Progenitor cell of endocrine pancreas (in vitro differentiated cells): Measurements from ENCODE around the gene NMUR1. TPM values are rescaled to one million over a fixed set of nuclear protein-coding genes. Genes with fewer than 3 reads are reported as not detected.

Experiments
- DNase-seq: peaks from one replicate; pipeline ENCODE4 v3.0.0; 2021; ENCODE audit warnings: low spot score; ENCODE audit not compliant: unreplicated experiment
- H3K27ac Mint-ChIP-seq: 2 replicates; pipeline ENCODE4 v1.8.0; 2021; ENCODE audit warnings: mild to moderate bottlenecking, moderate library complexity, mixed read lengths
- H3K27me3 Mint-ChIP-seq: 2 replicates; pipeline ENCODE4 v1.8.0; 2021; ENCODE audit warnings: mixed read lengths
- H3K36me3 Mint-ChIP-seq: 2 replicates; pipeline ENCODE4 v1.8.0; 2022; ENCODE audit warnings: mixed read lengths; ENCODE audit not compliant: insufficient read depth
- H3K4me1 Mint-ChIP-seq: 2 replicates; pipeline ENCODE4 v1.8.0; 2021; ENCODE audit warnings: low read depth, mixed read lengths
- H3K4me3 Mint-ChIP-seq: 2 replicates; pipeline ENCODE4 v1.8.0; 2021; ENCODE audit warnings: low read depth, mild to moderate bottlenecking, moderate library complexity, mixed read lengths
- H3K9me3 Mint-ChIP-seq: 2 replicates; pipeline ENCODE4 v1.8.0; 2021; ENCODE audit warnings: low read depth, mixed read lengths
- total RNA-seq: library from RNA; stranded (reverse); gene quantifications from 2 replicates; pipeline ENCODE4 v1.2.1, GENCODE V29; 2021
- TF ChIP-seq, protein P1 (sequence below): fragments of 200-600 bp; sonication (generic); IDR thresholded peaks from one replicate; pipeline ENCODE4 v1.5.0; 2021; ENCODE audit warnings: antibody characterized with exemption, mild to moderate bottlenecking; ENCODE audit not compliant: unreplicated experiment

Gene NMUR1
- total RNA-seq, 1 donor from 2014 or later = not detected

GRCh38 chr2:231528636-231529030, 1.6 kb downstream of the NMUR1 start:
- Mint-ChIP-seq H3K27me3 (peaks cover 37% of the 10 kb centered on the region), H3K36me3 (no peaks in the 10 kb centered on the region), H3K9me3 (no peaks in the 10 kb centered on the region), H3K4me3 (no peak overlapping the region), H3K4me1 (no peaks in the 10 kb centered on the region), H3K27ac (no peak overlapping the region)
- no peak for DNase-seq
- TF ChIP-seq, protein P1, sequence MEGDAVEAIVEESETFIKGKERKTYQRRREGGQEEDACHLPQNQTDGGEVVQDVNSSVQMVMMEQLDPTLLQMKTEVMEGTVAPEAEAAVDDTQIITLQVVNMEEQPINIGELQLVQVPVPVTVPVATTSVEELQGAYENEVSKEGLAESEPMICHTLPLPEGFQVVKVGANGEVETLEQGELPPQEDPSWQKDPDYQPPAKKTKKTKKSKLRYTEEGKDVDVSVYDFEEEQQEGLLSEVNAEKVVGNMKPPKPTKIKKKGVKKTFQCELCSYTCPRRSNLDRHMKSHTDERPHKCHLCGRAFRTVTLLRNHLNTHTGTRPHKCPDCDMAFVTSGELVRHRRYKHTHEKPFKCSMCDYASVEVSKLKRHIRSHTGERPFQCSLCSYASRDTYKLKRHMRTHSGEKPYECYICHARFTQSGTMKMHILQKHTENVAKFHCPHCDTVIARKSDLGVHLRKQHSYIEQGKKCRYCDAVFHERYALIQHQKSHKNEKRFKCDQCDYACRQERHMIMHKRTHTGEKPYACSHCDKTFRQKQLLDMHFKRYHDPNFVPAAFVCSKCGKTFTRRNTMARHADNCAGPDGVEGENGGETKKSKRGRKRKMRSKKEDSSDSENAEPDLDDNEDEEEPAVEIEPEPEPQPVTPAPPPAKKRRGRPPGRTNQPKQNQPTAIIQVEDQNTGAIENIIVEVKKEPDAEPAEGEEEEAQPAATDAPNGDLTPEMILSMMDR = no peak

- H3K9me3 Mint-ChIP-seq = no peaks in the 10 kb centered on the region
- no peak for DNase-seq
- H3K27ac Mint-ChIP-seq = no peak overlapping the region
- TF ChIP-seq, protein P1 = no peak
- no peaks in the 10 kb centered on the region for H3K4me1 Mint-ChIP-seq
- no peak overlapping the region for H3K4me3 Mint-ChIP-seq
- no peaks in the 10 kb centered on the region for H3K36me3 Mint-ChIP-seq
- H3K27me3 Mint-ChIP-seq = peaks cover 37% of the 10 kb centered on the region
Measured at GRCh38 chr2:231527955-231528635, 2.1 kb downstream of the NMUR1 start.

DNA sequence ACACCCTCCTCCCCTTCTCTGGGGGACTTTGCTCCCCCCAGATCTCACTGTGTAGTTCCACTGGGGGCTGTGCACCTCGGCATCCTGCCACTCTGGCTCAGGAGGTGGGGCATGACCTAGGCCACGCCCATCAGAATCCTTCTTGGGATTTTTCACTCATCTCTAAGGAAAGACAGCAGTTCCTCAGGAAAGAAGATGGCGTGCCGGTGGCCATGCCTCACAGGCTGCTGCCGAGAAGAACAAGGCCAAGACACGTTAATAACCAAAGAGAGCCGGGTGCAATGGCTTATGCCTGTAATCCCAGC, 3.2 kb downstream of the NMUR1 start:
- Mint-ChIP-seq H3K9me3 (no peaks in the 10 kb centered on the region), H3K36me3 (no peaks in the 10 kb centered on the region), H3K4me3 (no peak overlapping the region), H3K4me1 (no peaks in the 10 kb centered on the region), H3K27ac (no peak overlapping the region), H3K27me3 (peaks cover 33% of the 10 kb centered on the region)
- TF ChIP-seq, protein P1 = no peak
- no peak for DNase-seq

DNA sequence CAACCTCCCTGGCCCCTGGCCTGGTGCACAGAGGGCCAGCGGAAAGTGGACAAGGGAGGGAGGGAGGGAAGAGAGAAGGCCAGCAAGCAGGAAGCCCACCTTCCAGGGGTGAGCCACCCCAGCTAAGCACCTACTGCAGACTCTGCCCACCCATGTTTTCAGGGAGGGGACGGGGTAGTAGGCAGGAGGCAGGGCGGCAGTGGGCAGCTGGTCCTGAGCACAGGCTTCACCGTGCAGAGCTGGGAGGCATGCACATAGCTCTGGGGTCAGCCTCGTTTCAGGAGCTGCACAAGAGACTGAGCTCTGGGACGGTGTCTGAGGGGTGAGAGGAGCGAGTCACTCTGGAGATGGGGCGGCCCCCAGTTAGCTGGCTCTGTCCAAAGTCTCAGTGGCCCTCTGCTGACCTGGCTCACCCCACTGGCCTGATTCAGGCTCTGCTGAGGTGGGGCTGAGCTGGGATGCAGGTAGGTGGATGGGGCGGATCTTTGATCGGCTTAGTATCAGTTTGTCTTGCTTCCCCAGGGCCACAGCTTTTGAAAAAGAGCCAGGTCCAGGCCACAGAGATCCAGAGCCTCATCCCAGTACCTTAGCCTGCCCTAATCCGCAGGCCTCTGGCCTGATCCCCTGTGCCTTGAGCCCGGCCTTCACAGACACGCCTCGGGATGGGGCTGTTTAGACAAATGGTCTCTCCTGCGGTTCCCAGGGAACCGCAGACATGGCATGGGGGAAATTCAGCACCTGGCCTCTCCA, 3.7 kb downstream of the NMUR1 start:
- no peaks in the 10 kb centered on the region for H3K4me1 Mint-ChIP-seq
- no peak for DNase-seq
- H3K4me3 Mint-ChIP-seq = no peak overlapping the region
- TF ChIP-seq, protein P1 = no peak
- no peaks in the 10 kb centered on the region for H3K9me3 Mint-ChIP-seq
- no peaks in the 10 kb centered on the region for H3K36me3 Mint-ChIP-seq
- peaks cover 31% of the 10 kb centered on the region for H3K27me3 Mint-ChIP-seq
- H3K27ac Mint-ChIP-seq = no peak overlapping the region

- H3K27me3 Mint-ChIP-seq = peaks cover 23% of the 10 kb centered on the region
- H3K27ac Mint-ChIP-seq = no peak overlapping the region
Measured at GRCh38 chr2:231525248-231526163, 4.7 kb downstream of the NMUR1 start.

More at GRCh38 chr2:231525248-231526163, 4.7 kb downstream of the NMUR1 start:
- TF ChIP-seq, protein P1 = no peak
- Mint-ChIP-seq H3K4me3 (no peak overlapping the region), H3K36me3 (no peaks in the 10 kb centered on the region), H3K9me3 (no peaks in the 10 kb centered on the region), H3K4me1 (peaks cover under 1% of the 10 kb centered on the region)
- DNase-seq = no peak
